Measurements from ENCODE around the gene ZSCAN9. TPM values are rescaled to one million over a fixed set of nuclear protein-coding genes. Genes with fewer than 3 reads are reported as not detected.
A peak's percentile ranks its signal among the peaks of the same experiment; 100 is the strongest.

Gene ZSCAN9
- total RNA-seq, 1 experiment from 2014 or later: 14.4 TPM

GRCh38 chr6:28251661-28252008 is 26.6 kb downstream of the ZSCAN9 start:
- H3K4me3 ChIP-seq (ENCODE audit: low read depth in 2 of 2, low read length in 2 of 2): peak overlapping the region; percentile 90 to 97
- in situ Hi-C loops (cut with HindIII; ENCODE audit: low pct_unique_long_range_greater_than_20kb, low sequenced_read_pairs) (no loop called here), intact Hi-C loops (cut with micrococcal nuclease; ENCODE audit: unreplicated experiment) (no loop called here)
- peak overlapping the region; percentile 93 for H3K27ac ChIP-seq (ENCODE audit: low read length)
- ChIA-PET POLR2A (interaction anchor here (0.5 kb wide), 1 partner anchor 44 kb away, joined by 4 read pairs; no protein-coding TSS in a partner anchor), CTCF (no interaction called here)
- H3K9me3 ChIP-seq (ENCODE audit: control insufficient read depth, insufficient read depth, low read depth, low read length): no peaks in the 10 kb centered on the region
- H3K36me3 ChIP-seq (ENCODE audit: control insufficient read depth, insufficient read depth, low read length): peaks cover 4% of the 10 kb centered on the region; the same call in 1 of the 2 replicates
- DNase-seq (ENCODE audit: low read depth, low spot score) (no peak), ATAC-seq (peak; percentile 72)
- TF ChIP-seq REST (IDR thresholded peaks at IDR 0.05; ENCODE audit: insufficient read depth in 1 of 2, low read depth in 2 of 2, low read length in 1 of 2) (no peak), CTCF (IDR thresholded peaks at IDR 0.05) (no peak), TCF7L2 (IDR thresholded peaks at IDR 0.05; ENCODE audit: low read depth, low read length) (no peak), SIN3A (IDR thresholded peaks at IDR 0.05; ENCODE audit: borderline replicate concordance, insufficient read depth, low read depth, low read length) (no peak), POLR2AphosphoS5 (IDR thresholded peaks at IDR 0.05; ENCODE audit: low read depth, low read length) (no peak)
- H3K4me1 ChIP-seq (ENCODE audit: control insufficient read depth, insufficient read depth, low read length): peaks cover 11% of the 10 kb centered on the region
- H3K27me3 ChIP-seq (ENCODE audit: control insufficient read depth, insufficient read depth, low read length): no peaks in the 10 kb centered on the region
- no TSS peak for BruUV-seq (replicated peaks)

- no peaks in the 10 kb centered on the region for H3K9me3 ChIP-seq (ENCODE audit: control insufficient read depth, insufficient read depth, low read depth, low read length)
- in situ Hi-C loops (cut with HindIII; ENCODE audit: low pct_unique_long_range_greater_than_20kb, low sequenced_read_pairs) (no loop called here), intact Hi-C loops (cut with micrococcal nuclease; ENCODE audit: unreplicated experiment) (no loop called here)
- H3K27ac ChIP-seq (ENCODE audit: low read length): peak within 1 kb of the TSS; percentile 93
- CTCF ChIA-PET: no interaction called here
- BruUV-seq (replicated peaks): no TSS peak
- H3K4me1 ChIP-seq (ENCODE audit: control insufficient read depth, insufficient read depth, low read length): peaks cover 11% of the 10 kb centered on the region
- POLR2A ChIA-PET: interaction anchor here (0.5 to 0.6 kb wide), 2 partner anchors 15 to 44 kb away, joined by 4 to 5 read pairs; partner anchors contain the start of gene ZSCAN26
- peak; percentile 97 for ATAC-seq
- H3K4me3 ChIP-seq (ENCODE audit: low read depth in 2 of 2, low read length in 2 of 2): peak within 1 kb of the TSS; percentile 90 to 97
- TF ChIP-seq POLR2AphosphoS5 (IDR thresholded peaks at IDR 0.05; ENCODE audit: low read depth, low read length): peak; percentile 62; the same call in 1 of the 2 replicates
- TF ChIP-seq SIN3A (IDR thresholded peaks at IDR 0.05; ENCODE audit: borderline replicate concordance, insufficient read depth, low read depth, low read length): no peak
- TF ChIP-seq CTCF (IDR thresholded peaks at IDR 0.05): no peak
- no peaks in the 10 kb centered on the region for H3K27me3 ChIP-seq (ENCODE audit: control insufficient read depth, insufficient read depth, low read length)
- peaks cover 4% of the 10 kb centered on the region; the same call in 1 of the 2 replicates for H3K36me3 ChIP-seq (ENCODE audit: control insufficient read depth, insufficient read depth, low read length)
- DNase-seq (ENCODE audit: low read depth, low spot score): peak; percentile 81
Measured at GRCh38 chr6:28252009-28252975, 27.2 kb downstream of the ZSCAN9 start, which contains the start of gene ZKSCAN4. Gene ZKSCAN4 (minus strand): TSS chr6:28252269. CDS start chr6:28251980, 289 bp downstream.
